GM18519 (cell line): Measurements from ENCODE around the gene VASH1.

Experiments used
- ATAC-seq: cut with Tn5 transposase; IDR thresholded peaks from one replicate; pipeline ENCODE4 v1.9.1; 2021; ENCODE audit warnings: mild to moderate bottlenecking, moderate library complexity; ENCODE audit not compliant: unreplicated experiment, low FRiP score

Gene VASH1

DNA sequence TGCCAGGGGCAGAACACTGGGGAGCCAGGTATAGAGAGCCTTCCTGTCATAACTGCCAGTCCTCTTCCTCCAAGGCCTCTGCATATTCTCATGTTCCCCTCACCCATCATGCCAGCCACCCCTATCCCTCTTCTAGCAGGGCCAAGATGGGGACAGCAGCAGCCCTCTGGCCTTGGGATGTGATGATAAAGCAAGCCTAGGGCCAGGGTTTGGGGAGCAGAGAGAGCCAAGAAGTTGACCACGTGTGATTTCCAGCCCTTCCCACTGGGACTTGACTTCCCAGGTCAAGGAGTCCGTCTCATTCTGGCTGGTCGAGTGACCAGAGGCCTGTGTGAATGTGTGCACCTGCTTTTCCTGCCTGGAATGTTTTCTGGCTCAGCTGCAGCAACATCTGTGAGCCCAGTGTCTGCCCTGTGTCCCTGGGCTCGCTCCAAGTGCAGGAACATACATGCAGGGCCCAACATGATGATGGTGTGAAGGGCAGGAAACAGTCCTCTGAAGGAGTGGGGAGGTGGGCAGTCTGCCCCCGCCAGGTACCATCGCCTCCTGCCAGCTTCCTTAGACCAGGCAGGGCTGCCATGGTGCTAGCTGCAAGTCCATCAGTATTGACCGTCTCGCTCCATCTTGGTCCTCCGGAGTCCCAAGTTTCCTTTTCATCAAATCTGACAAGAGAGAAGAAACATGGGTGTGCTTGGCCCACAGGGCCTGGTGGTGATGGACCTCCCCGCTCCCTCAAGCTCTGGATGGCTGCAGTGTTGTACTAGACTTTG lies 21.0 kb downstream of the VASH1 start:
- no peak for ATAC-seq

DNA sequence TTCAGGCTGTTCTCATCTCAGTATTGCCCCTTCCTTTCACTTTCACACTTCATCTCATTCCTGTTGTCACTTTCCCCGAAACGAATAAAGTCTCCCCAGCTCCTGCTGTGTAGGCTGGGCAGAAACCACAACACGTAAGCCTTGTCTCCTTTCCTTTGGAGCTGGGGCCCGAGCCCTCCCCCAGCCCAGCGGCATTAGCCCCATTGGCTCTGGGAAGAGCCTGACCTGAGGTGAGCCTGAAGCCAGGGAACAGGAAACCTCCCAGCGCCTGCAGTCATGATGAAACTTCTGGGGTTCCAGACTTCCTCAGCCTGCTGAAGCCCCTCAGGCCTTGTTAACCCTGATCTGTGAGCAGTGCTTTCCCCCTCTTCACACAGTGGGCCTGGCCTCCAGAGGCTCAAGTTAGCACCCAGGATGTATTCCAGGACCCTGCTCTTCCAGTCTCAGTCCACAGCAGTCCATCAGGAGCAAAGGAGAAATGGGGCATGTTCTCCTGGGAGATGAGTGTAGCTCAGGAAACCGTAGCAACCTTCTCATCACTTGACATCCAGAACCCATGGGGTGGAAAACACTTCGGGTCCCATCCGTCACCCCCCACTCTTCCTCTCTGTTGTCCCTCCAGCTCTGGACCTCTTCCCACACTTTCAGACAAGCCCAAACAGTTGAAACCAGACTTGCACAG lies 21.8 kb downstream of the VASH1 start:
- no peak for ATAC-seq

DNA sequence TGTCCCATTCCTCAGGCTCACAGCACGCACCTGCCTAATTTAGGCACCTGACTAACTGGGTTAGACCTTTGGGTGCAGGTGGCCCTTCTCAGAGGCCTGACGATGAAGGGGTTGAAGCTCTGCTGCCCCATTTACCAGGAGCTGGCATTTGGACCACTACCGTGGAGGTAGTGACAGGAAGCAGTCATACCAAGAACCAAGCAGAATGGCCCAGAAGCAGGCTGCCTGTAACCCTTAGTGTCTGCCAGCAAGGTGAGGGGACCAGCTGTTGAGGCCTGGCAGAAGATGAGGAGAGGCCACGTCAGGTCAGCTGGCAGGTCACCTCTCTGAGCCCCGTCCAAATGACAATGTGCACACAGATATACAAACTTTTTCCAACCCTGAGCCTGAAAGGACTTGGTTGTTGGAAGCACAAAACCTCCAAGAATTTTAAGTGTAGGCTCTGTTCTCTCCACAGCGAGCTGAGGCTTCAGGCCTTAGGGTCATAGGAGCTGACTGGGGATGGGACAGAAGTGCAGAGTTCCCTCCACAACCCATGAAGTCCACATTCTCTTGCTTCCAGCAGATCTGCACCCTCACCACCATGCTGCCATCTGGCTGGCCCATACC lies 23.1 kb downstream of the VASH1 start:
- ATAC-seq, result no peak

DNA sequence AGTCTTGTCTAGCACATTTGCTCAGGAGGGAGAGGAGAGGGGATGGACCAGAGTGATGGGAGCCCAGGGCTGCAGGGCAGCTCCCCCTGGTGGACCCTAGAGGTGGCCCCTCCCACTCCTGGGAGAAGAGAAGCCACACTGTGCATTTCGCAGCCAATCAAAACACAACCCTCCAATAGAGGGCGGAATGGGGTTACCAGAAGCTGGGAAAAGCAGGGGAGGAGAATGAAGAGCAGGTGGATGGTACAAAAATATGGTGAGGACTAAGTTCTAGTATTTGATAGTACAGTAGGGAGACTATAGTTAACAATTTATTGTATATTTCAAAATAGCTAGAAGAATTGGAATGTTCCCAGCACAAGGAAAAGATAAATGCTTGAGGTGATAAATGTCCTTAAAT lies 23.6 kb downstream of the VASH1 start:
- no peak for ATAC-seq

DNA sequence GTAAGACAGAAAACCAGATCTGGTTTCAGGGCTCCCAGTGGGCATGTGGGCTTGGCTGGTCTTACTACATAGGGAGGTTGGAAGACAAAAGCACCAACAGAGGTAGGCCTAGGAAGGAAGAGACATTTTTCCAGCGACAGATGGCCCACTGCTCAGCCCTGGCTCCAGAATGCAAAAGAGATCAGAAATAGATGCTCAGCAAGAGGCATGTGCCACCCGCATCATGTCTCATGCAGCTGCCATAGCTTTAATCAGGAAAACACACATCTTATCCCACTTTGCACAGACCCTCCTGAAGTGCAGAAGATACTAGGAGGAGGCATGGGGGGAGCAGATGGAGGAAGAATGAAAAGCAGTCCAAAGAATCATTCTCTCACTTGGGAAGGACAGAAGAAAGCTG lies 25.3 kb downstream of the VASH1 start:
- ATAC-seq, result no peak

DNA sequence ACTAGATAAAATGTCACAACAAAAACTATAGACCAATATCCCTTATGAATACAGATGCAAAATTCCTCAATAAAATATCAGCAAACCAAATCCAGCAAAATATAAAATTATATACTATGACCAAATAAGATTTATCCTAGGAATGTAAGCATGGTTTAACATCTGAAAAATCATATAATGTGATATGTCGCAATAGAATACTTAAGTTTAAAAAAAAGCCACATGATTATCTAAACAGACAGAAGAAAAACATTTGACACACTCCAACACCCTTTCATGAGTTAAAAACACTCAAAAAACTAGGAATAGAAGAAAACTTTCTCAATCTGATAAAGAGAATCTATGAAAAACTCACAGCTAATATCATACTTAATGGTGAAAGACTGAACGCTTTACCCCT lies 31.2 kb downstream of the VASH1 start:
- ATAC-seq, result no peak

DNA sequence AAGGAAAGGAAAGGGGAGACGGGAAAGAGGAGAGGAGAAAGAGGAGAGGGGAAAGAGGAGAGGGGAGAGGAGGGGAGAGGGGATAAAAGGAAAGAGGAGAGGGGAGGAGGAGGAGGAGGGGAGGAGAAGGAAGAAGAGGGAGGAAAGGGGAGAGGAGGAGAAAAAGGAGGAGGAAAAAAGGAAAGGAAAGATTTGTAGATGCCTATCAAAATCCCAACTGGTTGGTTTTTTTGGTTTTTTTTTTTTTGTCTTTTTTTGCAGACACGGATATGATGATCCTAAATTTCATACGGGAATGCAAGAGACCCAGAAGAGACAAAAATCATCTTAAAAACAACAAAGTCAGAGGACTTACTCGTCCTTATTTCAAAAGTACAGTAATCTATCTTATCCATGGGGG lies 32.1 kb downstream of the VASH1 start:
- no peak for ATAC-seq

DNA sequence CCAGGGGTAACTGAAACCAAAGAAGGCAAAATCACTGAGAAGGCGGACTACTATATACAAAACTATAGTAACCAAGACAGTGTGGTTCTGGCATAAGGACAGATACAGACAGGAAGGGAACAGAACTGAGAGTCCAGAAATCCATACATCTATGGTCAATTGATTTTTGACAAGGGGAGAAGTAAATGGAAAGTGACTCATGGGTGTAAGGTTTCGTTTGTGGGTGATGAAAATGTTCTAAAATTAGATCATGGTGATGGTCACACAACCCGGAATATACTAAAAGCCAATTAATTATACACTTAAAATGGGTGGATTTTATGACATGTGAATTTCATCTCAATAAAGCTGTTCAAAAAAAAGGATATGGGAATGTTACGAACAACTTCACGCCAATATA lies 32.7 kb downstream of the VASH1 start:
- no peak for ATAC-seq

DNA sequence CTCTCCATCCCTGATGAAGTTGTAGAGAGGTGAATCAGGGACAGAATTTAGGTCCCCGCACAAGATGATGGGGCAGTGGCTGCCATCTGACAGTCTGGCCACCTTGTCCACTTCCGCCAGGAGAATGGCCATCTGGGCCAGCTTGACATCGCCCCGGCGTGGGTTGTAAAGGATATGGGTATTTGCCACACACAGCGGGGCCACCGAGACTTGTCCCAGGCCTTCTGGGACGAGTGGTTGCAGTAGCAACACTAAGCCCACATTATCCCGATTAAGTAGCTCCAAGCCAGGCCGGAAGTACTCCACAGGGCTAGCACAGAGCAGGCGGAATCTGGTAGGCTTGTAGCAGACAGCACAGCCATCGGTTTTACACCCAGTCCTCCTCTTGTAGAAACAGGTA lies 45.2 kb downstream of the VASH1 start:
- ATAC-seq, result no peak

DNA sequence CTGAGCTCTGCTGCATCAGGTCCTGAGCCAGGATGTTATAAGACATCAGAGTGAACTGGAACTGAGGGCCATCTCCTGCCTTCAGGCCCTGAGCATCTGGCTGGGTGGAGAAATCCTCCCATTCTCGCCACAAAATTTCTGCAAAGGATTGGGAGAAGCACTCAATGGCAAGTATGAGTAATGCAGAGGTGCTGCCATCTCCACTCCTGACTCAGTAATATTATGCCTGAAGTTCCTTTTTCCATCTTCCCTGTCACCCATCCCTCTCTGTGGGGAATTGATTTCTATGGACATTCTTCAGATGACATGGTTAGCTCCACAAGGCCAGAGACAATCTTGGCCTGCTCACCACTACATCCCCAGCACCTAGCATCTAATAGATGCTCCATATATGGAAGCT lies 46.7 kb downstream of the VASH1 start:
- ATAC-seq, result no peak

DNA sequence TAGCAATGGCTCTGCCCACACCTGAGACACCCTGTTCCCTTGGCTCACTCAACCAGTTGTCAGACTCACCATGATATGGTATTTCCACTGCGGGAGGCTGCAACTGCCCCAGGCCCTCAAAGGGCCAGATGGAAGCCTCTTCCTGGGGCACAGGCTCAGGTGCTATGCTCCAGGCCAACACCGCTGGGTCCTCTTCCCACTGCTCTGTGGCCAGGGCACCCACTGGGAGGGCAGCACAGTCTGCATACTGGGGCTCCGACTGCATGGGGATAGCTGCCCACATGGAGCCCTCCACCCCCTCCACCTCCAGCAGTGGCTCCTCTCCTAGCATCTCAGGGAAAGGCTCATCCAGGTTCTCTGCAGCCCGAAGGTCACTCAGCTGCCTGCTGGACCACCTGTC lies 47.7 kb downstream of the VASH1 start:
- no peak for ATAC-seq

DNA sequence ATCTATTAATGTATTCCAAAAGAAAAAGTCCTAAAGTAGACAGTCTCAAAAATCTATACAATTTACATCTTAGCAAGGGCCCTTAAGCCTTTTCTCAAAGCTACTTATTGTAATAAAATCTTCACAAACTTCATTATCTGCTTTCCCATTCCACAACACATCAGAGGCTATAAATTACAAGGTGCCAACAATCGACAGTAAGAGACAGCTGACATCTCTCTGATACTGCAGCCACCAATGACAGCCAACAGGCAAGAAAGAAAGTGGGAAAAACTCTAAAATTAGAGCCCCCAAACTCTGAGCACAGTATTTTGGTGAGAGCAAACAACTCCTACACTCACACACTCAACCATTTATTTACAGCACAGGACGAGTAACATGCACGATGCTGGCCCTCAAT lies 49.3 kb downstream of the VASH1 start:
- no peak for ATAC-seq

DNA sequence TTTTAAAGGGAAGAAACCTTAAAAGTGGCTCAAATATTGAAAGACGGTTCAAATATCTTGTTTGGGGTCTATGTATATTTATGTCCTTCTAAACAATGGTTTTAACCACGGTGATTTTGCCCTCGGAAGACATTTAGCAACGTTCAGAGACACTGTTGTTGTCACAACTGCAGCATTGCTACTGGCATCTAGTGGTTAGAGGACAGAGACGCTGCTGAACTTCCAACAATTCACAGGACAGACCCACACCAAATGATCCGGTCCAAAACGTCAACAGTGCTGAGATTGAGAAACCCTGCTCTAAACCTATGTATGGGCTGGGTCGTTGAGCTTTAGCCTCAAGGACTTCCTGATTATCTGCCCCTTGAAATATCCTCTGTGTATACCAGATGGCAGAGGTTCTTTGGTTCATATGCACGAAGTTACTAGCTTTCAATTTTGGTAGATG lies 49.7 kb downstream of the VASH1 start:
- ATAC-seq, result no peak

DNA sequence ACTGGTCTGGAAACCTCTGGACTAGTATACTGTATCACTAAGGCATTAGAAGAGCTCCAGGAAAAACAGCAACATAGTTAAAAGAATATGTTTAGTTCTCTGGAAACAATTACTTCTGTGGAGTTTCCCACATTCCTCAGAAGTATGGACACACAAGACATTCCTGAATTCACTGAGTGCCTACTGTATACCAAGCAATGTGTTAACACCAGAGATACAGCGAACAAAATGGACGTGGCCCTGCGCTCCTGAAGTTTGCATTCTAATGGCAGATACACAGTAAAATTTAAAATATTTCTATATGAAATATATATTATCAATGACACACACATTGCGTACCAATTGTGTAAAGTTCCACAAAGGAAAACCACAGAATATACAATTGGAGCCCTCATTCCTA lies 50.3 kb downstream of the VASH1 start:
- ATAC-seq, result no peak

DNA sequence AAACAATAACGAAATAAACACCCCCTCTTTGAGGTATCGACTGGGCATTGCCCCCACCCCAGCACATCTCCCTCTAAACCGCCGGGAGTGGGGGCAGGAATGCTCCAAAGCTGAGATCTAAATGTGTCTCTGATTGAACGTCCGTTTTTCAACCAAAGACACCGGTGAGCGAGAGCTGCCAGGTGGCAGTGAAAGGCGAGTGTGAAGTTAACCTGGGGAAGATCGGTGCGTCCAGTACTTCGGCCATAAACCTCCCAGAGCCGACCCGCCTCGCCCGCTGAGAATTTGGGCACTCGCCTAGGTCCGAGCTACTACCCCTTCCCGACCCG lies 50.8 kb downstream of the VASH1 start:
- ATAC-seq, result peak; percentile 4

DNA sequence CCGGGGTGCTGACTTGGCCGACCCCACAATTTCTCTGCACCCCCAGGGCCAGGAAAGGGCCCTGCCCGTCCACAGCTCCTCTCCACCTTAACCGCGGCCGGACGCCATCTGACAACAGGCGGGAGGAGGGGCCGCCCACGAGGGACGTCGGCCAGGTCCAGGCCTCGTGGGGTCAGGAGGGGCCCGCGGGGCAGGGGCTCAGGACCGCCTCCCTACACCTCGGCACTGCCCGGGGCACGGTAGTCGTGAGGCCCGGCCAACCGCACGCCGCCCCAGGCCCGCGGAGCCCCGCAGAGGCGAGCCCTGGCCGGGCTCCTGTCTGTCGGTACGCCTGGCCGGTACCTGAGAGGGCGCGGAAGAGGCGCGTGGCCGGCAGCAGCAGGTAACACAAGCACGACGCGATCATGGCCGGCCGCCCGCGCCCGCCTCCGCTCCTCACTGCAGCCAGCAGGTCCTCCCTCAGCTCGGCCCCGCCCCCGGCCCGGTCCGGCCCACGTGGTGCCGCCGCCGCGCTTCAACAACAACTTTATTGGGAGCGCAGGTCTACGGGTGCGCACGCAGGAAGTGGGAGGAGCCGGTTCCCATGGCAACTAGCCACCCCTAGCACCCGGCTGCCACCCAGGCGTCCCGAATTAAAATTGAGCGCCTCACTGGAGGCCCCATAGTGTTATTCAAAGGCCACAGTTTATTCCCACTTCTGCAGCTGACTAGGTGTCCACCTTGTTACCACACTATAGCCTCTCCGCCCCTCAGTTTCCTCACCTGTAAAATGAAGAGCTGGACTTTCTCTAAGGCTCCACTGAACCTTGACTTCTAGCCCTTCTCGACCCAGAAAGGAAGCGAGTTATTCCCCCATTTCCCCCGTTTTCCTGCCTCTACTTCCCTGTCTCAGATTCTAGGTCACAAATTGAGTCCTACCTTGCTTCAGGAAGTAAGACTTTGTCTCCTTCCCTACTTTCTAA lies 51.4 kb downstream of the VASH1 start, which contains the start of gene ANGEL1:
ANGEL1 (minus strand) TSS at position 461 of the 962 bp plus-strand sequence; CDS start at position 406, 55 bp downstream.
- peak; percentile 54 for ATAC-seq

DNA sequence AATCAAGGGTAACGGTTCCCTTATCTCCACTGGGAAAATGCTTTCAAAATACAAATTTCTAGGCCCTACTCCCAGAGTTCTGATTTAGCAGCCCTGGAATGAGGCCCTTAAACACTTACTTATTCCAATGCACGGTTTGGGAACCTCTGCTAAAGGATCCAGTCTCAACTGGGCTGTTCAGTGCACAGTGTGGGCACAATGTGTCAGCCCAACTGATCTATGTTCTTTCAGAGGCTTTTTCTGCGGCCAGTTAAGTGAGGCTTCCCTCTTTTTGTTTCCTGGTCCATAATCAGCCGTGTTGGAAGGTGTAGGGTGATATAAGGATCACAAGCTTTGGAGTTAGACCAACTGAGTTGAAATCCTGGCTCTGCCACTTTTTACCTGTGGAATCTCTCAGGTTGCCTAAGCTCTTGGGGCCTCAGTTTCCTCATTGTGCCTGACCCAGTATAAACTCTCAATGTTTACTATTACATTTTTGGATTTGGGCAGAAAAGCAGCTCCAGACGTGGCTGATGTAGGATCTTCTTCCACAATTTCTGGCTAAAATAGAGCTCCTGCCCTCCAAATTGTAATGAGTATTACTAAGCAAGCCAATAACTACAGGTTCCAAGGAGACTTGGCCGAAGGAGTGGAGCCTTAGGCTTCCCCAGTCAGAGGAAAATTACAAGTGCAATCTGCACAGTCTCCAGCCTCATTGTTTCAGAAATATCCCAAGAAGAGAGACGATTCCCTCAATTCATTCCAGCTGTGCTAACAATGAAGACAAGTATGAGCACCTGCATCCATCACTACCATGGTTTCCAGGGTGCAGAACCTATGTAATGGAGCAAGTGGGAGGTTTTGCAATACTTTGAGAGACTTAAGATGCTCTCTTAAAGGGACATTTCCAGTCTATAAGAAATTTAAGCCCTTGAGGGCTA lies 53.7 kb downstream of the VASH1 start:
- ATAC-seq, result no peak

DNA sequence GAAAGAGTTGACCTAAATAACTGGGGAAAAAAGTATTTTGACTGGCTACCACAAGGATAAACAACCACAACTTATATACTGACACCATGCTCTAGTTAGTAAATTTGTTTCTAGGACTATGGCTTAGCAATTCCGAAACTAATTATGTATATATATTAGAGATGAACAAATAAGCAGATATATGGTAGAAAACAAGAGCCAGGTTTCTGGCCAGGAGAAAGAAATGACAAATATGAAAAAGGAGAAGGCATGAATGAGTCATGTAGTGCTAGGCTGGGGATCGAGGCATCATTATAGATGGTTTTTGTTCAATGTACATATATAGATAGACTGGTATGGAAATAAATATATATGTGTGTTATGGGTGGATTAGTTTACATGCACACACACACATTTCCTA lies 59.4 kb downstream of the VASH1 start:
- no peak for ATAC-seq

DNA sequence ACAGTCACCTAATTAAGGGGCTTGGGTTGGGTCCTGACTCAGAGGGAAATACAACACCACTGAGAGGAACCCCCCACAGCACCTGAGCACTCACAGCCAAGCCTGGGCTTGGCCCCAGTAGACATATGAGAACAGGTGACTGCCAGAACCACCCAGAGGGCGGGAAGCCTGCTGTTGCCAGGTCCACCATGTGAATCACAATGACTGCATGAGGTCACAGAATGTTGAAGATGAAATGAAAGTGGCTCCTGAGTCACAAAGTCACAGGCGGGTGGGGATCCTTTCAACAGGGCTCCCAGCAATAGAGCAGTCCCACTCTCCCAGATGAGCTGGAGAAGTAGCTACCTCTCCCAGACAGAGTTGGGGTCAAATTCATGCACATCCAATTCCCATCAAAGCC lies 64.9 kb downstream of the VASH1 start, which contains the start of gene LRRC74A:
LRRC74A (plus strand) TSS at position 287 of the 400 bp plus-strand sequence. CDS start 290 bp downstream, outside the sequence.
- no peak for ATAC-seq
